GM21423 (cell line): ENCODE results near the gene ARRB1.

Experiments used
- ATAC-seq: cut with Tn5 transposase; IDR thresholded peaks from one replicate; pipeline ENCODE4 v1.9.1; 2021; ENCODE audit warnings: mild to moderate bottlenecking, moderate library complexity; ENCODE audit not compliant: unreplicated experiment

Gene ARRB1

GRCh38 chr11:75303544-75304224 is 47.8 kb downstream of the ARRB1 start:
- no peak for ATAC-seq

GRCh38 chr11:75302371-75302770 is 49.1 kb downstream of the ARRB1 start:
- ATAC-seq = no peak

DNA sequence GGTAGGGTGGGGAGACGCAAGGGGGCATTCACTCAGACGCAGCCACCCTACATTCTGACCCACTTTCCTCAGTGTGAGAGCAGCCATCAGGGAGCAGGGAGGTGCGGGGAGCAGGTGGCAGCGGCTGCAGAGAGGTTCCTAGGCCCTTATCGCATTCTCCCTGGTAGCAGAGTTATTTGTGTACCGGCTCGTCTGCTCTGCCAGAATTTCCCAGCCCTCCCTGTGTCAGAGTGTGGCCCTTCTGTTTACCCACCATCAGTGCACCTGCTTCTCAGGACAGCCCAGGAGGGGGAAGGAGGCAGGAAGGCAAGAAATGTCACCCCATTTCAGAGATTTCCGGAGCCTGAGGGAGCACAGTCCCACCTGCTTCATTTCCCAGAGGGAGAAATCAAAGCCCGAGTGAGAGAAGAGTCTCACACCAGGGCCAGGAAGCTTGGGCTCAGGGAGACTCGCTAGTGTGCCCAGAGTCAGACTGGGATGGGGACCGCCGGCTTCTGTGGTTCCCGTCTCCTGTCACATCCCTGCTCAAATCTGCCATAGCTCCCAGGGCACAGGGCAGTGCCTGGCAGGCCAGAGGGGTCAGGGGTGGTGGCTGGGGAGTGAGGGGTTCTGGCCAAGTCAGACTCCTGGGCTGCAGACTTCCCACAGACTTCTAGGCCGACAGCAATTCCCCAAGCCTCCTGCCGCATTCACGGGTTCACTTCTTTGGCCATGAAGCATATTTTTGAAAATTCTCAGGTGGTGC is 49.7 kb downstream of the ARRB1 start:
- no peak for ATAC-seq

DNA sequence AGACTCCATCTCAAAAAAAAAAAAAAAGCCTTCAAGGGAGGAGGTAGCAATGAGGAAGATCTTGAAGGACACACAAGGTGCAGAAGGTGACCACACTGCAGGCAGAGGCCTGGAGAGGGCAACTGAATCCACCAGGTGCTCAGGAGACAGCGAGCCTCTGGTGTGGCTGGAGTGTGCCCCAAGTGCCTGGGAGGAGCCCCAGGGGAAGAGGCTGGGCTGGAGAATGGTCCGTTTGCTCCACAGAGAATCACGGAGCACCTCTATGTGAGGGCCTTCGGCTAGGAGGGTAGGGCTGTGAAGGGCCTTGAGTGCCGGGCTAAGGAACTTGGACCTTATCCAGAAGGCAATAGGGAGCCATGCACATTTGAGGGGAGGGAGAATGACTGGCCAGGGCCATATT is 50.3 kb downstream of the ARRB1 start:
- no peak for ATAC-seq

DNA sequence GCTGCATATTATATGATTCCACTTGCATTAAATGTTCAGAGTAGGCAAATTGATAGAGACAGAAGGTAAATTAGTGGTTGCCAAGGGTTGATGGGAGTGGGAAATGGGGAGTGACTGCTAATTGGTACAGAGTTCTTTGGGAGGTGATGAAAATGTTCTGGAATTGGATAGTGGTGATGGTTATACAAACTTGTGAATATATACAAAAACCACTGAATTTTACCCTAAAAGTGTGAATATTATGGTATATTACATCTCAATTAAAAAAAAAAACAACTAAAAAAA is 52.5 kb downstream of the ARRB1 start:
- no peak for ATAC-seq

- ATAC-seq = no peak
Observed at GRCh38 chr11:75298191-75298975, 53.1 kb downstream of the ARRB1 start.

DNA sequence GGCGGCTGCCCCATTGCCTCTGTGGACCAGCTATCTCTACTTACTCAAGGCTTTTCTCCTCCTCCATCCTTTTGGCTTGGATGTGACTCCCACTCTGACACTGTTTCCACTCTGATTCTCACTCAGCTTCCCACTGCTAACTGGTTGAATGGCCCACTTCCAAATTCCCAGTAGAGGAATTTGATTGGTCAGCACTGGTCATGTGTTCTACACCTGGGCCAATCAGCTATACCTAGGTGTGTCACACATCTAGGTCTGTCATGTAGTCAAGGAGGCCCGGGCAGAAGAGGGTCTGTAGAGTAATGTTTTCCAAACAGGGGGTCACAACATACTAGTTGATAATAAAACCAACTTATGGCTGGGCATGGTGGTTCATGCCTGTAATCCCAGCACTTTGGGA is 57.6 kb downstream of the ARRB1 start:
- ATAC-seq = no peak

DNA sequence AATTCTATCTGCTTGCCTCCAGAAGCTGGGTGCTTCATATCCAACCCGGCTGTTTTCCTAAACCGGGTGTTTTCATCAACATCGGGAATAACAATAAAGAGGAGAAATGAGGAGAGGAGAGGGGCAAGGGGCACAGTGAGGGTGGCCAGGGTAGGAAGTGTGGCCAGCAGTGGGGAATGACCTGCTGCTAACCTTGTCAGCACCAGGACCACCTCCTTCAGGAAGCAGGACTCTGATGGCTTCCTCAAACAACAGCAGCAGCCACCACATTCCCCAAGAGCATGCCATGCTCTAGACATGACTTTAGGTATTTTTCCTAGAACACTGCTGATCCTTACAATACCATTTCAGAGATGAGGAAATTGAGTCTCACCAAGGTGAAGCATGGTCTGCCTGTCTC is 58.5 kb downstream of the ARRB1 start:
- no peak for ATAC-seq

- ATAC-seq = no peak
Observed at GRCh38 chr11:75291741-75292140, 59.7 kb downstream of the ARRB1 start.

DNA sequence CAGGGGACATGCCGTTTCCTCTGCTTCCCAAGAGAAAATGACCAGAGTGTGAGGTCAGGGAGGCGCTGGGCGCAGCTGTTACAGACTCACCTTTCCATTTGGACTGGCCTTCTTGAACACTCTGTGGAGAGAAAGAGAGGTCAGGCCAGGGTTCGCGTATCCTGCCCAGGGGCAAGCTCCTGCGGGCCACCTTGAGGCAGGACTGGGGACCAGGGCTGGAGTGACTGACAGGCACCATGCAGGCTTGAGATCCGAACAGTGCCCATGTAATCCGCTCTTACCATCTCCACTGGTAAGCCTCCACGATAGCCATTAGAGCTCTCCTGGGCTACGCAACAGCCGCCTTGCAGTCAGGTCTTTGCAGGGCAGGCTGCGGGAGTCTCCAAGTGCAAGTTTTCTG is 61.5 kb downstream of the ARRB1 start:
- ATAC-seq = no peak

- ATAC-seq = no peak
Observed at GRCh38 chr11:75289511-75289760, 62.0 kb downstream of the ARRB1 start.

DNA sequence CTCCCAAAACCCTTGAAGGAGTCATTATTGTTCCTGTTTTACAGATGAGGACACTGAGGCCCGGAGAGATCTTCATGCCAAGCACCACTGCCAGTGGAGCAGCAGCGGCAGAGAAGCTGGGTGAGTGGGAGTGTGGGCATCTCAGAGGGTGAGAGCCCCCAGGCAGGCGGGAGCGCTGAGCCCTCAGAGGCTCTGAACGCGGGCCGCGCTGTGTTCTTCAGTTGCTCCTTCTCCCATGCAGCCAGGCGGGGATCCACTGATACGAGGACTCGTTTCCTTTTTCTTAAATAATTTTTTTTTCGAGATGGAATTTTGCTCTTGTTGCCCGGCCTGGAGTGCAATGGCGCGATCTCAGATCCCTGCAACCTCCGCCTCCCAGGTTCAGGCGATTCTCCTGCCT is 63.9 kb downstream of the ARRB1 start:
- no peak for ATAC-seq

GRCh38 chr11:75286826-75287465 is 64.5 kb downstream of the ARRB1 start:
- no peak for ATAC-seq

DNA sequence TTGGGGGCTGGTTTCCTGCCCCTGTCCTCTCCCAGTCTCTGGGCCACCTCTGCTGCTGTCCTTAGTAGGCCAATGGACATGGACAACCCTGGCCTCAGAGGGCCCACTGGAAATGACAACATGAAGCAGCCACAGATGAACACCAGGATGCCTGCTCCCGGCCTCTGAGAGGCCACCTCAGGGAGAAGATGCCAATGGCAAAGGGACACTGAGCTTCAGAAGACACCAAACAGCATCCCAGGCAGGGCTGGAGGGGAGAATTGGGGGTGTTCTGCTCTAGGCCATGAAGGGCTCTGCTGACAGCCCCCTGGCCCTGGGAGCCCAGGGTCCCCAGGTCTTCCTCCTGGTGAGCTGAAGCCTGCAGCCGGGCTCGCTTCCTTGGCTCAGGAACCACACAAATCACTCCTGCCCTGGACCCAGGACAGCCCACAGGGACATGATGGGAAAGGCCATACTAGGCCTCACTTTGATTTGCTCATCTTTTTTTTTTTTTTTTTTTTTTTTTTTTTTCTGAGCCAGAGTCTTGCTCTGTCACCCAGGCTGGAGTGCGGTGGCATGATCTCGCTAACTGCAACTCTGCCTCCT is 65.6 kb downstream of the ARRB1 start:
- no peak for ATAC-seq

- ATAC-seq = no peak
Observed at GRCh38 chr11:75283391-75283931, 68.0 kb downstream of the ARRB1 start.

GRCh38 chr11:75281469-75282095 is 69.9 kb downstream of the ARRB1 start:
- no peak for ATAC-seq

DNA sequence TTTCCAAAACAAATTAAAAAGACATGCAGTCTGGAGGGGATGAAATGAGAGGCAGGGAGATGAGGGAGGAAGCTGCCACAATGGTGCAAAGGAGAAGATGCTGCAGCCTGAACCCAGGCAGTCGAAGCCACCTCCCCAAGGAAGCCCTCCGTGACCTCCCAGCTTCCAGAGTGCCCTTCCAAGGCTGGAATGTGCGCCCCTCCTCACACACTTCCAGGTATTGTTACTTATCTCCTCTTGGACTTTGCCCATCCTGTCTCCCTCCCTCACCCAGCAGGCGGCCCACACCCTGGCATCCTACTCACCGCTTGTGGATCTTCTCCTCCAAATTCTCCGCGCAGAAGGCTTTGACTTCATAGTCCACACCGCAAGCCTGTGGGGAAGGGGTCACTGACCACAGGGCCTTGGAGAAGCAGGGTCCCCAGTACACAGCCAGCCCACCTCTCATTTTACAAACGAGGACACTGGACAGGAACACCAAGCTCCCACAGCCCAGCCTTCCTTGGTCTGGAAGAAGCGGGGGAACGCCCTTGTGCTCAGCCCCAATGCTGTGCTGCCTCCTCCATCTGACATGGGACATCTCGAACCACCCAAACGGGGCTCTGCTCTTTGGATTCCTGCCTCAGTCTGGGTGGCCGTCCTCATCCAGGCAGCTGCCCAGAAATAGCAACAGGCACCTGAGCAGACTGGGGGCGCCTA is 70.5 kb downstream of the ARRB1 start:
- ATAC-seq = no peak

GRCh38 chr11:75280227-75280701 is 71.2 kb downstream of the ARRB1 start:
- no peak for ATAC-seq

DNA sequence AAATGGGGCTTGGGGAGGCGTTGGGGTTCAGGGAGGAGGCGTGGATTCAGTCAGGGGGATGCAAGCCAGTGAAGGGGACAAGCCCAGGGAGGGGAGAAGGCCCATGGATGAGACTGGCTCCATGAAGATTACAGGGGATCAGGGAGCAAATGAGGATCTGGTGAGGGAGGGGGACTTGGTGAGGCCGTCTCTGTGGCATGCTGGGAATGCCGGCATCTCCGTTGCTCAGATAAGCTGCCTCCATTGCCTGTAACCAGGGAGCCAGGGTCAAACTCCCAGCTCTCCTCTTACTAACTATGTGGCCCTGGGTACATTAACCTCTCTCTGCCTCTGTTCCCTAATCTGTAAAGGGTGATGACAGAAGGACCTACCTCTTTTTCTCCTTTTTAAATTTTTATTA is 72.2 kb downstream of the ARRB1 start:
- no peak for ATAC-seq
